Fibroblast of lung (primary cell): Measurements from ENCODE around the gene CTRB1. TPM values are rescaled to one million over a fixed set of nuclear protein-coding genes. Genes with fewer than 3 reads are reported as not detected.
A peak's percentile ranks its signal among the peaks of the same experiment; 100 is the strongest.

Source experiments
- DNase-seq, 2 donors: peaks; one replicate each; pipeline versions ENCODE4 v3.0.0 to v3.0.0-alpha.2; 2010; ENCODE audit warnings: low read depth in 2 of 2
- H2AFZ ChIP-seq: 2 replicates; pipeline ENCODE4 v1.5.1; 2012; ENCODE audit warnings: low read length, control low read depth, inconsistent platforms
- H3K27ac ChIP-seq: 2 replicates; pipeline ENCODE4 v1.5.1; 2011; ENCODE audit warnings: low read length, control low read depth; ENCODE audit not compliant: insufficient read depth
- H3K27me3 ChIP-seq: 2 replicates; pipeline ENCODE4 v1.5.1; 2011; ENCODE audit warnings: mild to moderate bottlenecking, low read length; ENCODE audit not compliant: control insufficient read depth, insufficient read depth
- H3K36me3 ChIP-seq: 2 replicates; pipeline ENCODE4 v1.5.1; 2011; ENCODE audit warnings: low read length; ENCODE audit not compliant: control insufficient read depth, insufficient read depth
- H3K4me1 ChIP-seq: 2 replicates; pipeline ENCODE4 v1.5.1; 2011; ENCODE audit warnings: low read length; ENCODE audit not compliant: control insufficient read depth, insufficient read depth; ENCODE audit errors: extremely low read depth
- H3K4me2 ChIP-seq: 2 replicates; pipeline ENCODE4 v1.5.1; 2011; ENCODE audit warnings: low read length, control low read depth; ENCODE audit not compliant: insufficient read depth; ENCODE audit errors: extremely low read depth
- H3K4me3 ChIP-seq, 4 experiments: fragments of 200-600 bp in 1 of 4; sonication (generic) in 1 of 4; replicated peaks in 1 of 4; 2 replicates each; pipeline ENCODE4 v1.5.1; 2011 to 2016; ENCODE audit warnings: low read length in 4 of 4, low read depth in 3 of 4, mild to moderate bottlenecking in 3 of 4, control low read depth in 2 of 4, inconsistent platforms in 1 of 4, mixed read lengths in 1 of 4; ENCODE audit not compliant: insufficient read depth in 1 of 4; ENCODE audit errors: control extremely low read depth in 1 of 4
- H3K79me2 ChIP-seq: 2 replicates; pipeline ENCODE4 v1.5.1; 2012; ENCODE audit warnings: mild to moderate bottlenecking, low read length, inconsistent platforms; ENCODE audit not compliant: control insufficient read depth, insufficient read depth
- H3K9ac ChIP-seq: 2 replicates; pipeline ENCODE4 v1.5.1; 2011; ENCODE audit warnings: mild to moderate bottlenecking, low read length, control low read depth; ENCODE audit not compliant: insufficient read depth
- H3K9me3 ChIP-seq: 2 replicates; pipeline ENCODE4 v1.5.1; 2012; ENCODE audit warnings: low read depth, low read length; ENCODE audit not compliant: control insufficient read depth, insufficient read depth
- H4K20me1 ChIP-seq: 2 replicates; pipeline ENCODE4 v1.5.1; 2011; ENCODE audit warnings: low read length; ENCODE audit not compliant: control insufficient read depth, insufficient read depth; ENCODE audit errors: extremely low read depth
- EZH2 ChIP-seq: IDR thresholded peaks from 2 replicates; pipeline ENCODE4 v1.5.1; 2012; ENCODE audit warnings: low read length, control low read depth, mild to moderate bottlenecking; ENCODE audit errors: missing control alignments
- polyA plus RNA-seq, 2 donors: library from polyadenylated mRNA; depleted of rRNA in 1 of 2; stranded (reverse) in 1 of 2; unstranded in 1 of 2; fragments of >200 nt; gene quantifications; 2 replicates each; pipeline ENCODE4 v1.2.1, GENCODE V29; 2011 to 2012; ENCODE audit warnings: missing spikeins in 1 of 2
- total RNA-seq: library from RNA; depleted of rRNA; stranded (reverse); fragments of >200 nt; gene quantifications from 2 replicates; pipeline ENCODE4 v1.2.1, GENCODE V29; 2014
- TF ChIP-seq, protein P1 (sequence below), 2 donors: IDR thresholded peaks in 1 of 2; conservative IDR thresholded peaks in 1 of 2; 1 replicate in 1 of 2; 2 replicates in 1 of 2; pipeline ENCODE4 v1.5.1; 2011 to 2012; ENCODE audit warnings: low read length in 2 of 2, control low read depth in 1 of 2, inconsistent platforms in 1 of 2, low read depth in 1 of 2, mild to moderate bottlenecking in 1 of 2

The CTRB1 gene
- total and polyA plus RNA-seq, 2 donors (not counting 1 experiment from before 2014, with no cell fraction given) = not detected

DNA sequence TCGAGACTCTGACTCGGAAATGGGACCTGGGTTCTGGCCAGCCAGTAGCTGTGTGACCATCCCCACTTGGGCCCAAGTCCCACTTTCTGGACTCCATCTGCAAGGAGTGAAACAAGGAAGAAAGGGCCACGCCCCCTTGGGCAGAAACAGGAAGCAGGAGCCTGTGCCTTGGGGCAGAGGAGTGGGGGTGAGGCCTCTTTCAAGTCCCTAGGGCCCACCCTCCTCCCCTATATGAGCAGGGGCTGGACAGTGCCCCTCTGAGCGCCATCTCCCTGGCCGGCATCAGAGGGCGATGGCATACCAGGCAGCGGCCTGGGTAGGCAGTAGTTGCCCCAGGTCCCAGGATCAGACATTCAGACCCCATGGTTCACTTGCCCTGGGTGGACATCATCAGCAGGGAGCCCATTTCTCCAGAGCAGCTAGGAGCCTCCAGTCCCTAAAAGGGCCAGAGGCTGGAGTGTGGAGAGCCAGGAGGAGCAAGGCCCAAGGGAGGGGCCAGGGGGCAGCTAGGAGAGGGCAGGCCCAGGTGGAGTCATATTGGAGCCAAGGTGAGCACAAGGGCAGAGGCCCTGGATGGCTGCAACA lies 25.5 kb downstream of the CTRB1 start:
- DNase-seq = peak; percentile 79 to 83
- peak overlapping the region in 1 of 4 experiments; percentile 8 for H3K4me3 ChIP-seq

DNA sequence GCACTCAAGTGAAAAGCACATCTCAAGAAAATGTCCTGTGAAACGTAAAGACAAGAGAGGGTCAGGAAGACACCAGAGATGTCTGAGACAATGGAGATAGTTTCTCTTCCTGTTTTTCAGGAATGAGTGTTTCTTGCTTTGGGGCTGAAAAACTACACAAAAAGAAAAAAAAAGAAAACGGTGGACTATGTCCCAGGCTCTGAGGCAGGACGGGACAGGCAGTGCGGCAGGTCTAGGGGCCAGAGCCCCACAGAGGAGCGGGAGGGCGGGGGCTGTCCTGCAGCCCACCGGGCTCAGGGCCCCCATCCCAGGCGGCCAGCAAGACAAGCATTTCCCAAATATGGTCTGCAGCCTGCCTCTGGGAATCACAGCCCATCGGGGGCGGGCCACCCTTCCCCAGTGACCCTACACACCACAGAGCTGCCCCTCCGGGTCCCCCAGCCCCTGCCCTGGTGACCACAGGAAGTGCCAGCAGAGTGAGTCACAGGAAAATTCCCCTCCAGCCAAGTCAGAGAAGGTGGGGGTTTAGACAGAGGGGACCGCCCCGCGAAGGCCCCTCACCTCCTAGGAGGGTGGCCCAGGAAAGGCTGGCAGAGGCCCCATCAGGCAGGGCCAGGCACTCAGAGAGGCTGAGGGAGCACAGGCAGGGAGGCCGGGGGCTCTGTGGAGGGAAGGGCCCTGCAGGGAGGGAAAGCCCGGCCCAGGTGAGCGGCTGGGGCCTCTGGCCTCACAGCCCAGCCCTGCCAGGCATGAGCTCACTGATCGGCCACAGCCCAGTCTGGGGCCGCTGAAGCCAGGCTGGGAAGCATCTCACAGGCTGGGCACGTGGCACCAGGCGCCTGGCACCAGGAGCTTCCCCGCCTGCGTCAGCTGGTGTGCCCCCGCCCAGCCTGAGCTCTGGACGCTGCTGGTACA lies 26.3 kb downstream of the CTRB1 start:
- Histone ChIP-seq H3K9me3 (no peaks in the 10 kb centered on the region), H2AFZ (no peak overlapping the region), H3K4me2 (peak overlapping the region; percentile 78), H3K4me1 (peaks cover 77% of the 10 kb centered on the region), H3K36me3 (peaks cover 26% of the 10 kb centered on the region), H4K20me1 (peaks cover 1% of the 10 kb centered on the region), H3K27ac (peak overlapping the region; percentile 97), H3K79me2 (peaks cover 95% of the 10 kb centered on the region), H3K9ac (peak overlapping the region; percentile 84), H3K4me3 (peak overlapping the region in 1 of 4 experiments; percentile 21), H3K27me3 (no peaks in the 10 kb centered on the region)
- peak; percentile 99 for DNase-seq
- TF ChIP-seq, protein P1, sequence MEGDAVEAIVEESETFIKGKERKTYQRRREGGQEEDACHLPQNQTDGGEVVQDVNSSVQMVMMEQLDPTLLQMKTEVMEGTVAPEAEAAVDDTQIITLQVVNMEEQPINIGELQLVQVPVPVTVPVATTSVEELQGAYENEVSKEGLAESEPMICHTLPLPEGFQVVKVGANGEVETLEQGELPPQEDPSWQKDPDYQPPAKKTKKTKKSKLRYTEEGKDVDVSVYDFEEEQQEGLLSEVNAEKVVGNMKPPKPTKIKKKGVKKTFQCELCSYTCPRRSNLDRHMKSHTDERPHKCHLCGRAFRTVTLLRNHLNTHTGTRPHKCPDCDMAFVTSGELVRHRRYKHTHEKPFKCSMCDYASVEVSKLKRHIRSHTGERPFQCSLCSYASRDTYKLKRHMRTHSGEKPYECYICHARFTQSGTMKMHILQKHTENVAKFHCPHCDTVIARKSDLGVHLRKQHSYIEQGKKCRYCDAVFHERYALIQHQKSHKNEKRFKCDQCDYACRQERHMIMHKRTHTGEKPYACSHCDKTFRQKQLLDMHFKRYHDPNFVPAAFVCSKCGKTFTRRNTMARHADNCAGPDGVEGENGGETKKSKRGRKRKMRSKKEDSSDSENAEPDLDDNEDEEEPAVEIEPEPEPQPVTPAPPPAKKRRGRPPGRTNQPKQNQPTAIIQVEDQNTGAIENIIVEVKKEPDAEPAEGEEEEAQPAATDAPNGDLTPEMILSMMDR (conservative IDR thresholded peaks at IDR 0.05 in 1 of 2, IDR thresholded peaks at IDR 0.05 in 1 of 2; ENCODE audit: low read depth in 1 of 2, low read length in 2 of 2) = no peak
- no peak for TF ChIP-seq EZH2

More for the DNA sequence above, 25.5 kb downstream of the CTRB1 start:
- H3K9me3 ChIP-seq = no peaks in the 10 kb centered on the region
- TF ChIP-seq, protein P1 (conservative IDR thresholded peaks at IDR 0.05 in 1 of 2, IDR thresholded peaks at IDR 0.05 in 1 of 2; ENCODE audit: low read depth in 1 of 2, low read length in 2 of 2) = no peak
- no peak for TF ChIP-seq EZH2
- H3K27me3 ChIP-seq = no peaks in the 10 kb centered on the region
- H3K9ac ChIP-seq = peak overlapping the region; percentile 84
- peaks cover 81% of the 10 kb centered on the region for H3K4me1 ChIP-seq
- peaks cover 95% of the 10 kb centered on the region for H3K79me2 ChIP-seq
- H3K36me3 ChIP-seq = peaks cover 33% of the 10 kb centered on the region
- no peaks in the 10 kb centered on the region for H4K20me1 ChIP-seq
- H3K4me2 ChIP-seq = peak overlapping the region; percentile 78
- H3K27ac ChIP-seq = peak overlapping the region; percentile 97
- no peak overlapping the region for H2AFZ ChIP-seq

DNA sequence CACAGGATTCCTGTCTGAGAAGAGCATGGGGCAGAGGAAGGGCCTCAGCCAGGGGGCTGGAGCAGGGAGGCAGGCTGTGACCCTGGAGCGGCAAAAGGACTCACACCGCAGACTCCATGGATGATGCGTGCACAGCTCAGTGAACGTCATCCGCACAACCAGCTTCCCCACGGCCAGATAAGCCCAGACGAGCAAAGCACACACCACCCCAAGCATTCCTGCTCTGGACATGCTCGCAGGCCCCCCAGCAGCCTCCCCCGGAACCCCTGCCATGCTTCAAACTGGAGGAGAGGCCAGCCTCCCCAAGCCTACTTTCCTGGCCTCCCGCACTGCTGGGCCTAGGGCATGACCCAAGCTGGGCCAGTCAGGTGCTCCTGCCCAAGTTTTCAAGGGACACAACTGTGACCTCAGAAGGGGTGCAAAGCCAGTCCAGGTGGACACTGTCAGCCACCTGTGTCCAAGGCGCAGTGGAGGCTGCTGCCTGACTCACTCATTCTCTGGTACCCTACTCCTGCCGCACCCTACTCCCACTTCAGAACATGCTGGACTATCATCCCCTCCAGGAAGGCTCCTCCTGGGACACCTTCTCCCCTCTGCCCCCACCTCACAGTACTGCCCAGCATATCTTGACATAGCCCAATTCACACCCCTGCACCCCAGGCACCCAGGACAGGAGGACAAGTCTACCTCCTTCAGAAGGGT lies 27.9 kb downstream of the CTRB1 start:
- Histone ChIP-seq H3K4me1 (peaks cover 66% of the 10 kb centered on the region), H3K79me2 (peaks cover 92% of the 10 kb centered on the region), H3K27ac (peak overlapping the region; percentile 97), H3K27me3 (no peaks in the 10 kb centered on the region), H3K4me3 (no peak overlapping the region), H4K20me1 (peaks cover 1% of the 10 kb centered on the region), H3K9me3 (no peaks in the 10 kb centered on the region), H2AFZ (no peak overlapping the region), H3K9ac (peak overlapping the region; percentile 84), H3K4me2 (peak overlapping the region; percentile 56), H3K36me3 (peaks cover 16% of the 10 kb centered on the region)
- TF ChIP-seq EZH2 = no peak
- TF ChIP-seq, protein P1 (conservative IDR thresholded peaks at IDR 0.05 in 1 of 2, IDR thresholded peaks at IDR 0.05 in 1 of 2; ENCODE audit: low read depth in 1 of 2, low read length in 2 of 2) = no peak
- DNase-seq = peak; percentile 60 to 88
